GM18526 (cell line): Measurements from ENCODE around the gene ZFAND5.

Experiments
- POLR2A ChIP-seq: IDR thresholded peaks from 3 replicates; pipeline ENCODE4 v1.6.1; 2011; ENCODE audit not compliant: insufficient read length; ENCODE audit errors: extremely low read depth

ZFAND5 gene

GRCh38 chr9:72313507-72313906, 51.5 kb downstream of the ZFAND5 start:
- no peak for TF ChIP-seq POLR2A

DNA sequence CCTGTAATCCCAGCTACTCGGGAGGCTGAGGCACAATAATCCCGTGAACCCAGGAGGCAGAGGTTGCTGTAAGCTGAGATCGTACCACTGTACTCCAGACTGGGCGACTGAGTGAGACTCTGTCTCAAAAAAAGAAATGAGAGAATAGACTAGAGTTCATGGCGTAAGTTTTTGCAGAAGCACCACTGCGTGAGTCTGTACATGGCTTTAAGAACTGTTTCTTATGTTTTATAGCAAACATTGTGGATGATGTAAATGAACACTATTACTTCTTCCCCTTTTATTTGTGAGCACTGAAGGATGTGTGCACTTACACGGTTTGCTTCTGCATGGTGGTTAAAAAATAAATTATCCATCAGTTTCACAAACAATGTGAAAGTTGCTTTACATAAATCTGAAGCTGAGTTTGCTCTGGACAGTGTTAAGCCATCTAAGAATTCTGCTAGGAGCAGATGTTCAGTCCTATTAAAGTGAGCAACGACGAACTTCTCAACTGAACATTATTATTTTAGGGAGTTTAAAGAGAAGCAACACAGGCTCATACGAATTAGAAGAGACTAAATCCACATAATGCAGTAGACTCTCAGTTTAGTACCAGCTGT, 52.5 kb downstream of the ZFAND5 start:
- no peak for TF ChIP-seq POLR2A

GRCh38 chr9:72309364-72310133, 55.5 kb downstream of the ZFAND5 start:
- no peak for TF ChIP-seq POLR2A

- TF ChIP-seq POLR2A = no peak
Observed at GRCh38 chr9:72306761-72307160, 58.2 kb downstream of the ZFAND5 start.

DNA sequence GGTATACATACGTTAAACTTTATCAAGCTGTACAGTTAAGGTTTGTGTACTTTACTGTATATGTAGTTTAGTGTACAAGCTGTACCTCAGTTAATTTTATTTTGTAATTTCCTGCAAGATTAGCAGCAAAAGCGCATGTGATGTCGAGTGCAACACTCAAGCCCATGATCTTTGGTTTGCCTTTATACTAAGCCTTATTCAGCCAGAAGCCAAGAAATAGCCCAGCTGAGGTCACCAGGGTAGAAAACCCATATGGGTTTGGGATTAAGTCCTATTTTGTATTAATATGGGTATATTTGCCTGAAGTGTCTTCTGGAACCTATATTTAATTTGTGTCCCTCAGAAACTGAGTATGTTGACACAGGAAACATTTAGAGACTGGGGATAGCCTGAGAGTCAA, 59.3 kb downstream of the ZFAND5 start:
- no peak for TF ChIP-seq POLR2A

DNA sequence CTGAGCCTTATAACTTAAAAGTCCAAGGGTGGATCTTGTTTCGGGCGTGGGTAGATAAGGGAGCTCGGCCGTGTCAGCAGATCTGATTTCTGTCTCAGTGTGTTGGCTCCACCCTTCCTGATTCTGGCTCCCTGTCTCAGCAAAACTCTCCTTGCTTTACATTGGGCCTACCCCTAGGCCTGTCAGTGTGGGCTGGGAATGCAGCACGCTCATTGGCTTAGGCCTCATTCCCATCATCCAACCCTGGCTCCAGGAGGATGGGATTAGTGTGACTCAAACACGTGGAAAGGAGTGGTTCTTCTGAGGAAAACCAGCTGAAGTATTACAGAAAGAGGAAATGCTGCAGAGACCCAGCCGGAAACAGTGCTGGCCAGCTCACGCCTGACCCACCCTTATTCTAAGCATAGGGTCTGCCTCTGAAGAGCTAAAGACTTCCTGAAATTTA, 59.9 kb downstream of the ZFAND5 start:
- TF ChIP-seq POLR2A = no peak

DNA sequence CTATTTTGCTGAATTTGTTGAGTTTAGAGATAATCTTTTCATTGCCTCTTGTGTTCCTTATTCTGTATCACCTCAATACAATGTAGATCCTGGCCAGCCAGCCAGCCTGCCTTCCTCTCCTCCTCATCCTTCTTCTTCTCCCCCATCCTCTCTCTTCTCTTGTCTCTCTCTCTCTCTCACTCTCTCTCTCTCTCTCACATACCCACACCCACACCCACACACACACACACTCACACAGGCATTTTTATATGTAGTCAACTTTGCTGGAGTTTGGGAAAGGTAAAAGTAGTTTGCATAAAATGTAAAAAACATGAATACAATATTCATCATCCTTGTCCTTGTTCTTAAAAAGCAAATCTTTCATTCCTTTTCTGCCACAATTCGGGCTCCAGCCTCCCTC, 60.5 kb downstream of the ZFAND5 start:
- no peak for TF ChIP-seq POLR2A
